WTC11 (cell line): ENCODE data around the gene FANCD2OS. TPM values are rescaled to one million over a fixed set of nuclear protein-coding genes. Genes with fewer than 3 reads are reported as not detected.
"Not testable (repeated sequence)": the region's sequence is repeated elsewhere in the genome, so short reads cannot be mapped to it uniquely, and the experiment has no call there.

Source experiments
- ATAC-seq: fragments of 200-7000 bp; cut with Tn5 transposase; 2 replicates; pipeline ENCODE4 v1.10.0; 2021; ENCODE audit warnings: mild to moderate bottlenecking, moderate library complexity
- CTCF ChIA-PET: fragments of 300-600 bp; sonication (Branson Sonifier 250); formaldehyde crosslinking; loops from one replicate; lab custom pipeline; 2021; ENCODE audit warnings: antibody characterized with exemption; lab: Charles Lee
- POLR2A ChIA-PET: fragments of 350-600 bp; sonication (Branson Sonifier 250); formaldehyde crosslinking; loops from one replicate; lab custom pipeline; 2021; ENCODE audit warnings: antibody characterized with exemption; lab: Charles Lee
- DNase-seq: peaks from one replicate; pipeline ENCODE4 v3.0.0; 2021; ENCODE audit warnings: low spot score
- H3K27ac Mint-ChIP-seq: 2 replicates; pipeline ENCODE4 v1.8.0; 2021; ENCODE audit warnings: mixed read lengths
- H3K27me3 Mint-ChIP-seq: 2 replicates; pipeline ENCODE4 v1.8.0; 2021; ENCODE audit warnings: low read depth, mild to moderate bottlenecking, moderate library complexity, mixed read lengths
- H3K36me3 Mint-ChIP-seq: 2 replicates; pipeline ENCODE4 v1.8.0; 2021; ENCODE audit warnings: mixed read lengths
- H3K4me1 Mint-ChIP-seq: 2 replicates; pipeline ENCODE4 v1.8.0; 2022; ENCODE audit warnings: mixed read lengths
- H3K4me3 Mint-ChIP-seq: 2 replicates; pipeline ENCODE4 v1.8.0; 2021; ENCODE audit warnings: mild to moderate bottlenecking, moderate library complexity, mixed read lengths
- H3K9me3 Mint-ChIP-seq: 2 replicates; pipeline ENCODE4 v1.8.0; 2021; ENCODE audit warnings: mixed read lengths
- CREB1 ChIP-seq: sonication (generic); formaldehyde crosslinking; IDR thresholded peaks from 2 replicates; pipeline ENCODE4 v1.8.0; 2023; ENCODE audit warnings: mild to moderate bottlenecking, missing genetic modification reagents
- E2F4 ChIP-seq: sonication (generic); formaldehyde crosslinking; IDR thresholded peaks from 2 replicates; pipeline ENCODE4 v1.8.1; 2022; ENCODE audit warnings: low read depth, mild to moderate bottlenecking, moderate library complexity, missing genetic modification reagents, borderline replicate concordance
- IRF1 ChIP-seq: sonication (generic); formaldehyde crosslinking; IDR thresholded peaks from 2 replicates; pipeline ENCODE4 v1.8.0; 2023; ENCODE audit warnings: missing genetic modification reagents
- NFE2L1 ChIP-seq: sonication (generic); formaldehyde crosslinking; IDR thresholded peaks from 2 replicates; pipeline ENCODE4 v1.8.1; 2023; ENCODE audit warnings: missing genetic modification reagents
- PRDM15 ChIP-seq: sonication (generic); formaldehyde crosslinking; IDR thresholded peaks from 2 replicates; pipeline ENCODE4 v1.8.0; 2022; ENCODE audit warnings: missing genetic modification reagents
- PREB ChIP-seq: sonication (generic); formaldehyde crosslinking; IDR thresholded peaks from 2 replicates; pipeline ENCODE4 v1.8.1; 2022; ENCODE audit warnings: mild to moderate bottlenecking, missing genetic modification reagents, moderate library complexity, borderline replicate concordance
- PRRX2 ChIP-seq: fragments of 250-450 bp; sonication (Bioruptor Pico); IDR thresholded peaks from 2 replicates; pipeline ENCODE4 v1.8.0; 2021; ENCODE audit warnings: mild to moderate bottlenecking
- USF1 ChIP-seq: sonication (generic); formaldehyde crosslinking; IDR thresholded peaks from 2 replicates; pipeline ENCODE4 v1.8.0; 2022; ENCODE audit warnings: mild to moderate bottlenecking, missing genetic modification reagents
- ZNF423 ChIP-seq: fragments of 250-450 bp; sonication (Bioruptor Pico); IDR thresholded peaks from 2 replicates; pipeline ENCODE4 v2.1.2; 2022; ENCODE audit warnings: mild to moderate bottlenecking, moderate library complexity
- ZNF532 ChIP-seq: fragments of 250-450 bp; sonication (Bioruptor Pico); IDR thresholded peaks from 2 replicates; pipeline ENCODE4 v1.9.0; 2021; ENCODE audit warnings: mild to moderate bottlenecking, borderline replicate concordance
- total RNA-seq: library from RNA; stranded (reverse); gene quantifications from 3 replicates; pipeline ENCODE4 v1.2.3, GENCODE V29; 2021

FANCD2OS gene
- total RNA-seq, 1 experiment from 2014 or later = not detected

- DNase-seq = no peak
- Mint-ChIP-seq H3K27me3 (no peaks in the 10 kb centered on the region), H3K4me3 (no peak overlapping the region)
- TF ChIP-seq NFE2L1 (CRISPR knock-in tag) = no peak
- TF ChIP-seq, all 79 proteins: peak for 0
- no peak for ATAC-seq
- CTCF ChIA-PET = no interaction called here
- Mint-ChIP-seq H3K27ac (no peak overlapping the region), H3K36me3 (peaks cover 67% of the 10 kb centered on the region), H3K4me1 (no peaks in the 10 kb centered on the region), H3K9me3 (no peaks in the 10 kb centered on the region)
- POLR2A ChIA-PET = no interaction called here
Measured at GRCh38 chr3:10081871-10082270, 26.2 kb downstream of the FANCD2OS start.

- H3K27me3 Mint-ChIP-seq = no peaks in the 10 kb centered on the region
- ChIA-PET POLR2A (interaction anchor here (0.6 kb wide), 1 partner anchor 238 kb away, joined by 3 read pairs; no protein-coding TSS in a partner anchor), CTCF (no interaction called here)
- no peak overlapping the region for H3K4me3 Mint-ChIP-seq
- H3K9me3 Mint-ChIP-seq = no peaks in the 10 kb centered on the region
- no peak for ATAC-seq
- H3K27ac Mint-ChIP-seq = no peak overlapping the region
- no peak for DNase-seq
- TF ChIP-seq IRF1 (no peak), PRRX2 (CRISPR knock-in tag) (no peak), ZNF423 (CRISPR knock-in tag) (no peak)
- H3K36me3 Mint-ChIP-seq = peaks cover 58% of the 10 kb centered on the region
- H3K4me1 Mint-ChIP-seq = no peaks in the 10 kb centered on the region
Measured at GRCh38 chr3:10074666-10075065, 33.4 kb downstream of the FANCD2OS start.

- H3K27ac Mint-ChIP-seq, H3K4me3 Mint-ChIP-seq, ATAC-seq, POLR2A ChIA-PET, CTCF ChIA-PET, H3K4me1 Mint-ChIP-seq, H3K27me3 Mint-ChIP-seq, DNase-seq: not testable (repeated sequence)
- peaks cover 14% of the 10 kb centered on the region for H3K9me3 Mint-ChIP-seq
- H3K36me3 Mint-ChIP-seq = peaks cover 67% of the 10 kb centered on the region
Measured at GRCh38 chr3:10070077-10070476, 38.0 kb downstream of the FANCD2OS start.

GRCh38 chr3:10055097-10055496 lies 53.0 kb downstream of the FANCD2OS start:
- peaks cover 5% of the 10 kb centered on the region for H3K9me3 Mint-ChIP-seq
- no peak overlapping the region for H3K27ac Mint-ChIP-seq
- CTCF ChIA-PET = interaction anchor here (0.6 kb wide), 1 partner anchor 189 kb away, joined by 5 read pairs; no protein-coding TSS in a partner anchor
- H3K27me3 Mint-ChIP-seq = no peaks in the 10 kb centered on the region
- TF ChIP-seq PREB (CRISPR knock-in tag) = no peak
- TF ChIP-seq PRDM15 (CRISPR knock-in tag) = no peak
- TF ChIP-seq E2F4 (CRISPR knock-in tag) = no peak
- no peak for TF ChIP-seq PRRX2 (CRISPR knock-in tag)
- TF ChIP-seq USF1 = no peak
- no peak for TF ChIP-seq CREB1 (CRISPR knock-in tag)
- TF ChIP-seq ZNF532 (CRISPR knock-in tag) = no peak
- TF ChIP-seq, all 79 proteins: peak for 0
- Mint-ChIP-seq H3K4me3 (no peak overlapping the region), H3K36me3 (peaks cover 58% of the 10 kb centered on the region), H3K4me1 (no peaks in the 10 kb centered on the region)
- DNase-seq (no peak), ATAC-seq (no peak)
- POLR2A ChIA-PET = no interaction called here
